ENCODE measurements around the gene C17orf78. TPM values are rescaled to one million over a fixed set of nuclear protein-coding genes. Genes with fewer than 3 reads are reported as not detected.

C17orf78 gene
- total and polyA plus RNA-seq, 2 experiments from 2014 or later = not detected

- TF ChIP-seq CTCF (IDR thresholded peaks at IDR 0.05; ENCODE audit: low read depth, low read length) = no peak
- H3K36me3 ChIP-seq = peaks cover 40% of the 10 kb centered on the region
- H3K4me1 ChIP-seq (ENCODE audit: low read depth) = no peaks in the 10 kb centered on the region
- no peak for DNase-seq (ENCODE audit: low read depth in 1 of 2, low spot score in 1 of 2)
- H3K27ac ChIP-seq = no peak overlapping the region
- H3K4me3 ChIP-seq = no peak overlapping the region
- H3K9me3 ChIP-seq (ENCODE audit: low read depth) = no peaks in the 10 kb centered on the region
- H3K27me3 ChIP-seq = no peaks in the 10 kb centered on the region
These were observed 53.3 kb downstream of the C17orf78 start for GRCh38 chr17:37429039-37429438.

GRCh38 chr17:37429453-37429852 is 53.7 kb downstream of the C17orf78 start:
- Histone ChIP-seq H3K36me3 (peaks cover 37% of the 10 kb centered on the region), H3K9me3 (ENCODE audit: low read depth) (no peaks in the 10 kb centered on the region), H3K27ac (no peak overlapping the region), H3K4me3 (no peak overlapping the region), H3K27me3 (no peaks in the 10 kb centered on the region), H3K4me1 (ENCODE audit: low read depth) (no peaks in the 10 kb centered on the region)
- DNase-seq (ENCODE audit: low read depth in 1 of 2, low spot score in 1 of 2) = no peak
- no peak for TF ChIP-seq CTCF (IDR thresholded peaks at IDR 0.05; ENCODE audit: low read depth, low read length)

- Histone ChIP-seq H3K4me3 (no peak overlapping the region), H3K27ac (no peak overlapping the region), H3K4me1 (ENCODE audit: low read depth) (no peaks in the 10 kb centered on the region), H3K9me3 (ENCODE audit: low read depth) (no peaks in the 10 kb centered on the region), H3K36me3 (peaks cover 30% of the 10 kb centered on the region), H3K27me3 (no peaks in the 10 kb centered on the region)
- peak in 1 of 2 donors; percentile 27 for DNase-seq (ENCODE audit: low read depth in 1 of 2, low spot score in 1 of 2)
- TF ChIP-seq CTCF (IDR thresholded peaks at IDR 0.05; ENCODE audit: low read depth, low read length) = no peak
These were observed 54.4 kb downstream of the C17orf78 start for GRCh38 chr17:37430051-37430627.

GRCh38 chr17:37432671-37433070 is 56.9 kb downstream of the C17orf78 start:
- Histone ChIP-seq H3K36me3 (peaks cover 15% of the 10 kb centered on the region), H3K9me3 (ENCODE audit: low read depth) (no peaks in the 10 kb centered on the region)
- DNase-seq (ENCODE audit: low read depth in 1 of 2, low spot score in 1 of 2) = no peak

GRCh38 chr17:37438141-37438540 is 62.4 kb downstream of the C17orf78 start:
- Histone ChIP-seq H3K27me3 (no peaks in the 10 kb centered on the region), H3K36me3 (peaks cover 11% of the 10 kb centered on the region), H3K4me1 (ENCODE audit: low read depth) (no peaks in the 10 kb centered on the region), H3K4me3 (no peak overlapping the region), H3K9me3 (ENCODE audit: low read depth) (no peaks in the 10 kb centered on the region), H3K27ac (no peak overlapping the region)
- peak; percentile 28 for TF ChIP-seq CTCF (IDR thresholded peaks at IDR 0.05; ENCODE audit: low read depth, low read length)
- DNase-seq (ENCODE audit: low read depth in 1 of 2, low spot score in 1 of 2) = no peak

More at GRCh38 chr17:37432671-37433070, 56.9 kb downstream of the C17orf78 start:
- Histone ChIP-seq H3K4me3 (no peak overlapping the region), H3K27me3 (no peaks in the 10 kb centered on the region), H3K27ac (no peak overlapping the region), H3K4me1 (ENCODE audit: low read depth) (no peaks in the 10 kb centered on the region)
- no peak for TF ChIP-seq CTCF (IDR thresholded peaks at IDR 0.05; ENCODE audit: low read depth, low read length)
